ENCODE results near the gene LTBP3. TPM values are rescaled to one million over a fixed set of nuclear protein-coding genes. Genes with fewer than 3 reads are reported as not detected.
A peak's percentile ranks its signal among the peaks of the same experiment; 100 is the strongest.

The LTBP3 gene
- total and polyA plus RNA-seq, 9 donors, result 35.9 to 292 (median 188) TPM

DNA sequence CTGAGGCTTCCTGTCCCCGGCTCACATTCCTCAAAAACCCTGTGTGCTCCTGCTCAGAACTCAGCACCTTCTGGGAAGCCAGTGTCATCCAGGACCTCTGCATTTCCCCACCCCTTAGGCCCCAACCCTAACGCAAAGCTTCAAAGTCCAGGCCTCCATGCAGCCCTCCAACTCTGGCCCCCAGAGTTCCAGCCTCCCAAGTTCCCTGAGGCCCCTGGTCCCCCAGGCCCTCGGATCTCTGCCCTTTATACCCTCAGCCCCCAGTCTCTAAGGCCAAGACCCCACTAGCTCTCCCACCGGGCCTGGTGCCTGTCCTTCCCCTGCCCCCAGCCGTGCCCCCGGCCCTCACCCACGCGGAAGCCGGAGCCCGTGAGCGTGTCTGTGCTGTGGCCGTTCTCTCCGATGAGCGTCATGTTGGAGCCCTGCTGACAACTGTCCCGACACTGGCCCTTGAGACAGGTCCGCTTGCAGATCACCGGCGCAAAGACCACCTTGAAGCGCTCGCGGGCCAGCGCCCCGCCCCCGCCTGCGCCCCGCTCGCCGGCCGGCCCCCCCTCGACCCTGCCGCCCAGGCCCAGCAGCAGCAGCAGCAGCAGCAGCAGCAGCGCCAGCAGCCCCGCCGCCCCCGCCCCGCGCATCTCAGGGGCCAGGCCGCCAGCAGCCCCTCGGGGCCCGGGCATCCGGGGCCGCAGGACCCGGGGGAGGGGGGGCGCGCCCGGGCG is 718 bp downstream of the LTBP3 start:
- Histone ChIP-seq H3K36me3 (no peaks in the 10 kb centered on the region), H3K4me3 (peak overlapping the region; percentile 55), H3K27ac (peak overlapping the region; percentile 95 to 100), H3K27me3 (no peaks in the 10 kb centered on the region), H3K9me3 (no peaks in the 10 kb centered on the region), H3K4me1 (ENCODE audit: insufficient read depth) (peaks cover 32% of the 10 kb centered on the region)
- TF ChIP-seq EP300 (IDR thresholded peaks at IDR 0.05) (no peak), POLR2A (IDR thresholded peaks at IDR 0.05) (no peak)
- TF ChIP-seq, protein P1, sequence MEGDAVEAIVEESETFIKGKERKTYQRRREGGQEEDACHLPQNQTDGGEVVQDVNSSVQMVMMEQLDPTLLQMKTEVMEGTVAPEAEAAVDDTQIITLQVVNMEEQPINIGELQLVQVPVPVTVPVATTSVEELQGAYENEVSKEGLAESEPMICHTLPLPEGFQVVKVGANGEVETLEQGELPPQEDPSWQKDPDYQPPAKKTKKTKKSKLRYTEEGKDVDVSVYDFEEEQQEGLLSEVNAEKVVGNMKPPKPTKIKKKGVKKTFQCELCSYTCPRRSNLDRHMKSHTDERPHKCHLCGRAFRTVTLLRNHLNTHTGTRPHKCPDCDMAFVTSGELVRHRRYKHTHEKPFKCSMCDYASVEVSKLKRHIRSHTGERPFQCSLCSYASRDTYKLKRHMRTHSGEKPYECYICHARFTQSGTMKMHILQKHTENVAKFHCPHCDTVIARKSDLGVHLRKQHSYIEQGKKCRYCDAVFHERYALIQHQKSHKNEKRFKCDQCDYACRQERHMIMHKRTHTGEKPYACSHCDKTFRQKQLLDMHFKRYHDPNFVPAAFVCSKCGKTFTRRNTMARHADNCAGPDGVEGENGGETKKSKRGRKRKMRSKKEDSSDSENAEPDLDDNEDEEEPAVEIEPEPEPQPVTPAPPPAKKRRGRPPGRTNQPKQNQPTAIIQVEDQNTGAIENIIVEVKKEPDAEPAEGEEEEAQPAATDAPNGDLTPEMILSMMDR (IDR thresholded peaks at IDR 0.05), result no peak
- 1 to 5% (median 2%) methylated on average over 19 to 46 of the region's 47 CpGs for WGBS, 3 donors
- DNase-seq, result peak; percentile 54 to 77 (median 67)
- intact Hi-C loops (cut with DNase I), result loop anchor here in 1 of 4 donors (2.0 kb wide), 1 partner anchor 15 kb away; no protein-coding TSS in a partner anchor

DNA sequence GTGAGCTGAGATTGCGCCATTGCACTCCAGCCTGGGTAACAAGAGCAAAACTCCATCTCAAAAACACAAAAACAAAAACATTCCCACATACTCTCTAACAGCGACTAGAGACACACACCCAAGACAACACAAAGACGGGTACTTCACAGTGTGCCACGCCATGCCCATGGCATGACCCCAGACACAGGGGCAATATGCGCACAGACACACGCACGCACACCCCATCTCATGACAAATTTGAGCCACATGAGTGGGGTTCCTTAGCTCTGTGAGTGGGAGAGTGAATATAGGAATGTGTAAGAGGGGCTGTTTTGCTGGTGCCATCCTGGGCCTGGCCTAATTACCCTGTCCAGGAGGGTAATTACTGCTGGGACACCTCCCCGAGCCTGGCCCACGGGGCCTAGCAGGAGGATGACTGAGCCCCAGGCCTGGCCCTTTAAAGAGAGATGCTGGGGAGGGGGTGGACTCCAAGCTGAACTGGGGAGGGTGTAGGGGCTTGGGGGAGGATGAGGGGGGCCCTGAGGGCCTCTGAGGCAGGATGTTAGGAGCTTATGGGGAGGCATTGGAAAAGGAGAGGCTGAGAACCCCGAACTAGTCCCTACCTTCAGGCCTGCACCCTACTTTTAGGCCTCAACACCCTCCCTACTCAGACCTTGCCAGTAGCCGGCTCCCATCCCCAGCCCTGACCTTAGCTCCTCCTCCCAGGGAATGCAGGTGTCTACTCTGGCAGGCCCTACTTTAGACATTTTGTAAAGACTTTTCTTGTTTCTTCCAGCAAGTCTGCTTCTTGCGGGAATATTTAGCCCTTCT is 1.5 kb downstream of the LTBP3 start:
- H3K27ac ChIP-seq, result peak overlapping the region; percentile 95 to 100
- intact Hi-C loops (cut with DNase I), result loop anchor here in 1 of 4 donors (2.0 kb wide), 1 partner anchor 14 kb away; no protein-coding TSS in a partner anchor
- no peaks in the 10 kb centered on the region for H3K36me3 ChIP-seq
- H3K4me1 ChIP-seq (ENCODE audit: insufficient read depth), result peaks cover 32% of the 10 kb centered on the region
- TF ChIP-seq POLR2A (IDR thresholded peaks at IDR 0.05) (no peak), EP300 (IDR thresholded peaks at IDR 0.05) (no peak)
- TF ChIP-seq, protein P1 (IDR thresholded peaks at IDR 0.05), result no peak
- peak overlapping the region; percentile 55 for H3K4me3 ChIP-seq
- no peaks in the 10 kb centered on the region for H3K9me3 ChIP-seq
- no peaks in the 10 kb centered on the region for H3K27me3 ChIP-seq
- 64 to 66% (median 66%) methylated on average over 12 of the region's 12 CpGs for WGBS, 3 donors
- peak in 1 of 5 donors; percentile 32 for DNase-seq

DNA sequence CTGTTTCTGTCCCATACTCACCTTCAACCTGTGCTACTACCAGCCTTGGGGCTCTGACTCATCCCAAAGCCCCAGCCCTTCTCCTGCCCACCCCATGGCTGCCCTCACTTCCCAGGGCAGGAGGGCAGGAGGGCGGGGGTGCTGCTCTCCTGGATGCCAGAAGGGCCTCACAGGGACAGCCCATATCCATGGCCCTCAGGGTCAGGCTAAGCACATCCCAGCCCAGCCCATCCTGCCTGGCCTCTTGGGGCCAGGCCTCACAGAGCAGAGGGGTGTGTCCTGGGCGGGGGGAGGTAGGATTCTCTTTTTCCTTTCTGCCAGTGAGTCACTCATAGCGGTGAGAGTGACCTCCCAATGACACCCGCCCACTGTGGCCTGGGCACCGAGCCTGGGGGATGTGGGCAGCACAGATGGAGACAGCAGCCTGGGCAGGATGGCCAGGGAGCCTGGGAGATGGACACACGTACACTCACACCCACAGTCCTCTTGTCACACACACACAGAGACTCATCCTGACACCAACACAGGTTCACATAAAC is 2.4 kb downstream of the LTBP3 start:
- Histone ChIP-seq H3K4me1 (ENCODE audit: insufficient read depth) (peaks cover 28% of the 10 kb centered on the region), H3K27me3 (no peaks in the 10 kb centered on the region), H3K9me3 (no peaks in the 10 kb centered on the region), H3K36me3 (no peaks in the 10 kb centered on the region), H3K27ac (peak overlapping the region; percentile 51 to 100), H3K4me3 (no peak overlapping the region)
- peak in 2 of 5 donors; percentile 48 for DNase-seq
- WGBS, 3 donors, result 45 to 52% (median 52%) methylated on average over 6 of the region's 6 CpGs
- intact Hi-C loops (cut with DNase I), result loop anchor here in 1 of 4 donors (2.0 kb wide), 1 partner anchor 13 kb away; no protein-coding TSS in a partner anchor
- TF ChIP-seq POLR2A (IDR thresholded peaks at IDR 0.05) (no peak), EP300 (IDR thresholded peaks at IDR 0.05) (no peak)
- TF ChIP-seq, protein P1 (IDR thresholded peaks at IDR 0.05), result no peak

DNA sequence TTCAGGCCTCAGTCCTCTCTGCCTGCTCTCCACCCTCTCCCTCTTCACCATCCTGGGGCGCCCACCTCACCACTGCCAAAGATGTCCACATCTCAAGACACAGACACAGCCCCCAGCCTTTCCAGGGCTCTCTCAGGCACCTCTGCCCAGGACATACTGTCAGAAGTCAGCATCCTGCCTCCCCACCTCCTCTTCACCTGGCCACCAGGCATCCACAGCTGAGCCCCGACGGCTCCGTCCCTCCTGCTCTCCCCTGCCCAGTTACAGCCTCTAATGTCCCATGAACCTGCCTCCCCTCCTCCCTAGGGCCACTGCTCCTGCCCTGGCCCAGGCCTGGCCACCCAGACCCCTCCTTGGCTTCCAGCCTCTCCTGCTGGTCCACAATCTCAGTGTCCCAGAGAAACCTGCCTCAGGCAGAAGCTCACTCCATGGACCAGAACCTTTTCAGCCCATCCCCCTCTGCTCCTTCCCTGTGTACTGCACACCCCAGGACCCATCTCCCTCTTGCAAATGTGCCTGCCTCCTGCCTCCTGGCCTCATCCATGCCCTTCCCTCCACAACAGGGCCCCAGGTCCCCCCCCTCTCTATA is 3.2 kb downstream of the LTBP3 start:
- Histone ChIP-seq H3K27ac (peak overlapping the region; percentile 51 to 100), H3K4me1 (ENCODE audit: insufficient read depth) (peaks cover 22% of the 10 kb centered on the region), H3K36me3 (no peaks in the 10 kb centered on the region), H3K4me3 (no peak overlapping the region), H3K9me3 (no peaks in the 10 kb centered on the region), H3K27me3 (no peaks in the 10 kb centered on the region)
- no peak for DNase-seq
- intact Hi-C loops (cut with DNase I), result no loop called here
- TF ChIP-seq, protein P1 (IDR thresholded peaks at IDR 0.05), result no peak
- no peak for TF ChIP-seq POLR2A (IDR thresholded peaks at IDR 0.05)
- TF ChIP-seq EP300 (IDR thresholded peaks at IDR 0.05), result no peak
- 73 to 92% (median 87%) methylated on average over 4 of the region's 4 CpGs for WGBS, 3 donors
